Measurements from ENCODE around the gene ANGEL1.
A peak's percentile ranks its signal among the peaks of the same experiment; 100 is the strongest.

ANGEL1 gene

GRCh38 chr14:76784881-76785280 is 27.8 kb downstream of the ANGEL1 start:
- Histone ChIP-seq H3K27me3 (ENCODE audit: insufficient read depth, poor library complexity, severe bottlenecking) (no peaks in the 10 kb centered on the region), H3K27ac (replicated peaks) (no peak overlapping the region), H3K4me3 (replicated peaks; ENCODE audit: insufficient read depth, low read length) (no peak overlapping the region)
- DNase-seq (ENCODE audit: low read depth in 1 of 2, low spot score in 1 of 2) = peak in 1 of 2 experiments; percentile 62
- TF ChIP-seq CTCF (IDR thresholded peaks at IDR 0.05; ENCODE audit: insufficient read depth, low read length) (peak; percentile 31), POLR2AphosphoS5 (IDR thresholded peaks at IDR 0.05; ENCODE audit: low read depth) (no peak), SPI1 (IDR thresholded peaks at IDR 0.05; ENCODE audit: borderline replicate concordance, low read depth) (no peak), GABPA (IDR thresholded peaks at IDR 0.05; ENCODE audit: low read depth) (no peak), REST (IDR thresholded peaks at IDR 0.05; ENCODE audit: insufficient replicate concordance, low read depth) (no peak)

- H3K4me3 ChIP-seq (replicated peaks; ENCODE audit: insufficient read depth, low read length) = no peak overlapping the region
- TF ChIP-seq REST (IDR thresholded peaks at IDR 0.05; ENCODE audit: insufficient replicate concordance, low read depth) = no peak
- no peak for TF ChIP-seq POLR2AphosphoS5 (IDR thresholded peaks at IDR 0.05; ENCODE audit: low read depth)
- no peak for TF ChIP-seq CTCF (IDR thresholded peaks at IDR 0.05; ENCODE audit: insufficient read depth, low read length)
- no peak for TF ChIP-seq SPI1 (IDR thresholded peaks at IDR 0.05; ENCODE audit: borderline replicate concordance, low read depth)
- TF ChIP-seq GABPA (IDR thresholded peaks at IDR 0.05; ENCODE audit: low read depth) = no peak
- DNase-seq (ENCODE audit: low read depth in 1 of 2, low spot score in 1 of 2) = no peak
- H3K27ac ChIP-seq (replicated peaks) = no peak overlapping the region
- H3K27me3 ChIP-seq (ENCODE audit: insufficient read depth, poor library complexity, severe bottlenecking) = no peaks in the 10 kb centered on the region
Observed at GRCh38 chr14:76784266-76784874, 28.3 kb downstream of the ANGEL1 start.

GRCh38 chr14:76782885-76783566 is 29.7 kb downstream of the ANGEL1 start:
- DNase-seq (ENCODE audit: low read depth in 1 of 2, low spot score in 1 of 2) = no peak
- no peak overlapping the region for H3K27ac ChIP-seq (replicated peaks)
- TF ChIP-seq CTCF (IDR thresholded peaks at IDR 0.05; ENCODE audit: insufficient read depth, low read length) = no peak
- no peak for TF ChIP-seq SPI1 (IDR thresholded peaks at IDR 0.05; ENCODE audit: borderline replicate concordance, low read depth)
- no peak for TF ChIP-seq REST (IDR thresholded peaks at IDR 0.05; ENCODE audit: insufficient replicate concordance, low read depth)
- no peak for TF ChIP-seq GABPA (IDR thresholded peaks at IDR 0.05; ENCODE audit: low read depth)
- no peak for TF ChIP-seq POLR2AphosphoS5 (IDR thresholded peaks at IDR 0.05; ENCODE audit: low read depth)
- no peaks in the 10 kb centered on the region for H3K27me3 ChIP-seq (ENCODE audit: insufficient read depth, poor library complexity, severe bottlenecking)
- H3K4me3 ChIP-seq (replicated peaks; ENCODE audit: insufficient read depth, low read length) = no peak overlapping the region
